A549 treated with DMSO at 1 μM for 4 hours (cell line): Measurements from ENCODE around the gene GPR31. TPM values are rescaled to one million over a fixed set of nuclear protein-coding genes. Genes with fewer than 3 reads are reported as not detected.

ENCODE experiments used
- total RNA-seq: library from RNA; stranded (reverse); fragments of 200-300 nt; extraction: Qiagen RNA extraction; gene quantifications from 5 replicates; pipeline ENCODE4 v1.2.3, GENCODE V29; 2022; ENCODE audit warnings: low read depth

The GPR31 gene, protein sequence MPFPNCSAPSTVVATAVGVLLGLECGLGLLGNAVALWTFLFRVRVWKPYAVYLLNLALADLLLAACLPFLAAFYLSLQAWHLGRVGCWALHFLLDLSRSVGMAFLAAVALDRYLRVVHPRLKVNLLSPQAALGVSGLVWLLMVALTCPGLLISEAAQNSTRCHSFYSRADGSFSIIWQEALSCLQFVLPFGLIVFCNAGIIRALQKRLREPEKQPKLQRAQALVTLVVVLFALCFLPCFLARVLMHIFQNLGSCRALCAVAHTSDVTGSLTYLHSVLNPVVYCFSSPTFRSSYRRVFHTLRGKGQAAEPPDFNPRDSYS
- total RNA-seq = not detected in 5 replicates

DNA sequence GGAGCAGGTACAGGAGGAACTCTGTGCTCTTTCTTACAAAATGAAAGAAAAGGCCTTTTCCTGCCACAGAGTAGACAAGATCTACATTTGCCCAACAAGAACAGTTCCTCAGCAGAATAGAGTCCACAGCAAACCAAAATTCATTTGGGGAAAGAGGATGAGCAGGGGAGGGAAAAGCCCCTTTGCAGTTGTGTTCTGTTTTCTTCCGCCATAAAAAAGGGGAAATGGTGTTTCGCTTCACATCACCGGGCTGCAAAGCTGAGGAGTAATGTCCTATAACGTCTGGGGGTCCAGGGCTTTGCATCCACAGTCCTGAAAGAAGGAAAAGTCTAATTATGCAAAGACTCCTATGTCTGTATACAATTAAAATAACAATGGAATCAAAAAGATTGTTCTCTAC lies at the start of gene GPR31:
TSS of gene GPR31 (minus strand) at position 118 of the 400 bp plus-strand sequence. CDS start 149 bp downstream, outside the sequence.

DNA sequence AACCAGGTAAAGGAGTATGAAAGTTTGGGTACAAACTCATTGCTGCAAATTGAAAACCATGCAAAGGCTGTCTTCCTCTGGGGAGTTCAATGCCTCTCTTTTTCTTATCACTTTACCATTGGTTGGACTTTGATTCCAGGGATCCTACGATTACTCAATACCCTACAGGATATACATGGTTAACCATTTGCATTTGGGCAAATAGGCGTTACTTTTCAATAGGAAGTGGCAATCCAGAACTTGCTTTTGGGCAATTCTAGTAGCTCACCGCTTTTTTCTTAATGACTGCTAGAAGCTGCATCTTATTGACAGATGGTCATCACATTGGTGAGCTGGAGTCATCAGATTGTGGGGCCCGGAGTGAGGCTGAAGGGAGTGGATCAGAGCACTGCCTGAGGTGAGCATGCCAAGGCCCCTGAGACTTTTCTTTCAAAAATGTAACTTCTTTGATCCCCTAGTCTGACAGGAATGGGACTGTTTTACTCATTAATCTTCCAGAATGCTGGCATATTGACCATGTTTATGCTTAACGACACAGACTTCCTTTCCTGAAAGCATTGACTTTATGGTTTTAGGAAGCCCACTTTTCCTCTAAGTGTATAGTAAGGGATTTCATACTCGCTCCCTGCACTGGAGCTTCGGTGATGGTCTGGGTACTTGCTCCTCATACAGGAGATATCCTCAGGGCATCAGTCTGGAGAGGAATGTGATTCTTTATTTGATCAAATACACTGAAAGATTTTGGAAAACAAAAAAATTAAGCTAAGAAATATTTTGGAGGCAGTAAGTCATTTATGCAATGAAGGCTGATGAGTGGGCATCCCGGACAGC lies 34.7 kb downstream of the GPR31 start, which contains the start of gene CCR6:
TSS of gene CCR6 (plus strand) at position 270 of the 831 bp plus-strand sequence. CDS start 13,039 bp downstream, outside the sequence.

Other genes starting within 250 kb of the GPR31 start
- gene RNASET2, start 201.4 kb downstream of the GPR31 start, total RNA-seq = 11.5 to 16.5 TPM (median 14.4 TPM) in 5 replicates
- 8.1 to 11.1 TPM (median 10.3 TPM) in 5 replicates for gene CEP43, start 158.6 kb downstream of the GPR31 start, total RNA-seq
- gene CCR6, start 34.9 kb downstream of the GPR31 start, total RNA-seq = 0.03 to 0.09 TPM in 2 of 5 replicates, not detected in the others
- gene UNC93A, start 133.3 kb upstream of the GPR31 start, total RNA-seq = not detected in 5 replicates
- gene TTLL2, start 167.1 kb upstream of the GPR31 start, total RNA-seq = not detected in 5 replicates